Measurements from ENCODE around the gene PPP1R12B. TPM values are rescaled to one million over a fixed set of nuclear protein-coding genes. Genes with fewer than 3 reads are reported as not detected.

The PPP1R12B gene
- total RNA-seq, 1 experiment from 2014 or later, result 17.0 TPM

DNA sequence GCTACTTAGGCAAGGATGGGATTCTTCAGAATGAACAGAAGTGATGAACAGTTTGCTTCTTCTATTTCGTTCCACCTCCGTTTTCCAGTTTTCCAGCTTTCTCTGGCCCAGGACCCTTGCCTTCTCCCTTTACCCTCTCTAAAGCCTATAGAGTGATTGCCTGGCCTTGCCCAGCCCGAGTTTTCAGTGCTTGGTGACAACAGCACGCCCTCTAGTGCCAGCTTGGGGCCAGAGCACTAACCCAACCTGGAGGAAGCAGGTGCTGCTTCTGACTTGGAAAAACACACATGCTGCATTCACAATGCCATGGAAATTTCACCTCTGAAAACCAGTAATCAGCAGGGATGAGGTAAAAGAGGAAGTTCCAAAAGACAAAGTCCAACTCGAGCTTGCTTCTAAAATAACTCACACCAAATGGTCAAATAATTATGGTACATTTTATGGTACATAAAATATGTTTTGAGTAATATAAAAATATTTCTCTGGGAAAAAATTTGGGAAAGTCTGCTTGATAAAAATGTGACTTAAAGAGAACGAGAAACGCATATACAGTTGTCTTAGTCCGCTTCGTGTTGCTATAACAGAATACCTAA, 32.8 kb upstream of the PPP1R12B start:
- DNase-seq (ENCODE audit: low spot score), result peak; percentile 74
- H3K36me3 ChIP-seq (ENCODE audit: insufficient read depth, low read length, poor library complexity, severe bottlenecking), result no peaks in the 10 kb centered on the region
- POLR2A ChIA-PET (ENCODE audit: low non-redundant PET), result interaction anchor here (0.6 kb wide), 1 partner anchor 131 kb away, joined by 5 read pairs; no protein-coding TSS in a partner anchor
- intact Hi-C loops (cut with micrococcal nuclease; ENCODE audit: unreplicated experiment), result loop anchor here (2.0 kb wide), 3 partner anchors 41 to 131 kb away; partner anchors contain the start of gene LGR6
- H3K4me1 ChIP-seq (ENCODE audit: insufficient read depth, low read length, poor library complexity, severe bottlenecking), result peaks cover 12% of the 10 kb centered on the region
- no peak overlapping the region for H3K4me3 ChIP-seq (ENCODE audit: low read depth, low read length, poor library complexity, severe bottlenecking)
- no peaks in the 10 kb centered on the region for H3K9me3 ChIP-seq (ENCODE audit: low read depth, low read length, poor library complexity, severe bottlenecking)
- no peak overlapping the region for H3K27ac ChIP-seq (ENCODE audit: low read depth, low read length, poor library complexity, severe bottlenecking)
- no TSS peak for BruUV-seq (replicated peaks)
- no peaks in the 10 kb centered on the region for H3K27me3 ChIP-seq (replicated peaks; ENCODE audit: insufficient read depth, low read depth, low read length, poor library complexity)
- CTCF ChIA-PET, result interaction anchor here (2.1 kb wide), 1 partner anchor 127 kb away, joined by 13 read pairs; no protein-coding TSS in a partner anchor
- no peak for TF ChIP-seq EZH2 (IDR thresholded peaks at IDR 0.05; ENCODE audit: borderline replicate concordance, low read depth, low read length, poor library complexity, severe bottlenecking)
- TF ChIP-seq, protein P1, sequence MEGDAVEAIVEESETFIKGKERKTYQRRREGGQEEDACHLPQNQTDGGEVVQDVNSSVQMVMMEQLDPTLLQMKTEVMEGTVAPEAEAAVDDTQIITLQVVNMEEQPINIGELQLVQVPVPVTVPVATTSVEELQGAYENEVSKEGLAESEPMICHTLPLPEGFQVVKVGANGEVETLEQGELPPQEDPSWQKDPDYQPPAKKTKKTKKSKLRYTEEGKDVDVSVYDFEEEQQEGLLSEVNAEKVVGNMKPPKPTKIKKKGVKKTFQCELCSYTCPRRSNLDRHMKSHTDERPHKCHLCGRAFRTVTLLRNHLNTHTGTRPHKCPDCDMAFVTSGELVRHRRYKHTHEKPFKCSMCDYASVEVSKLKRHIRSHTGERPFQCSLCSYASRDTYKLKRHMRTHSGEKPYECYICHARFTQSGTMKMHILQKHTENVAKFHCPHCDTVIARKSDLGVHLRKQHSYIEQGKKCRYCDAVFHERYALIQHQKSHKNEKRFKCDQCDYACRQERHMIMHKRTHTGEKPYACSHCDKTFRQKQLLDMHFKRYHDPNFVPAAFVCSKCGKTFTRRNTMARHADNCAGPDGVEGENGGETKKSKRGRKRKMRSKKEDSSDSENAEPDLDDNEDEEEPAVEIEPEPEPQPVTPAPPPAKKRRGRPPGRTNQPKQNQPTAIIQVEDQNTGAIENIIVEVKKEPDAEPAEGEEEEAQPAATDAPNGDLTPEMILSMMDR (conservative IDR thresholded peaks at IDR 0.05; ENCODE audit: low read depth, low read length), result peak; percentile 98

- no peak for DNase-seq (ENCODE audit: low spot score)
- Histone ChIP-seq H3K9me3 (ENCODE audit: low read depth, low read length, poor library complexity, severe bottlenecking) (no peaks in the 10 kb centered on the region), H3K4me3 (ENCODE audit: low read depth, low read length, poor library complexity, severe bottlenecking) (no peak overlapping the region), H3K27me3 (replicated peaks; ENCODE audit: insufficient read depth, low read depth, low read length, poor library complexity) (no peaks in the 10 kb centered on the region), H3K27ac (ENCODE audit: low read depth, low read length, poor library complexity, severe bottlenecking) (no peak overlapping the region), H3K36me3 (ENCODE audit: insufficient read depth, low read length, poor library complexity, severe bottlenecking) (no peaks in the 10 kb centered on the region), H3K4me1 (ENCODE audit: insufficient read depth, low read length, poor library complexity, severe bottlenecking) (peaks cover 12% of the 10 kb centered on the region)
- no peak for TF ChIP-seq EZH2 (IDR thresholded peaks at IDR 0.05; ENCODE audit: borderline replicate concordance, low read depth, low read length, poor library complexity, severe bottlenecking)
- TF ChIP-seq, protein P1 (conservative IDR thresholded peaks at IDR 0.05; ENCODE audit: low read depth, low read length), result no peak
- intact Hi-C loops (cut with micrococcal nuclease; ENCODE audit: unreplicated experiment), result no loop called here
- CTCF ChIA-PET, result interaction anchor here (1.1 to 2.1 kb wide), 2 partner anchors 123 to 127 kb away, joined by 3 to 13 read pairs; partner anchors contain the start of gene LGR6
- BruUV-seq (replicated peaks), result no TSS peak
- POLR2A ChIA-PET (ENCODE audit: low non-redundant PET), result interaction anchor here (0.6 kb wide), 1 partner anchor 132 kb away, joined by 5 read pairs; no protein-coding TSS in a partner anchor
These were observed 32.3 kb upstream of the PPP1R12B start for GRCh38 chr1:202316186-202316585.

- intact Hi-C loops (cut with micrococcal nuclease; ENCODE audit: unreplicated experiment), result no loop called here
- H3K9me3 ChIP-seq (ENCODE audit: low read depth, low read length, poor library complexity, severe bottlenecking), result no peaks in the 10 kb centered on the region
- H3K4me3 ChIP-seq (ENCODE audit: low read depth, low read length, poor library complexity, severe bottlenecking), result no peak overlapping the region
- POLR2A ChIA-PET (ENCODE audit: low non-redundant PET), result no interaction called here
- CTCF ChIA-PET, result interaction anchor here (0.9 kb wide), 1 partner anchor 135 kb away, joined by 3 read pairs; no protein-coding TSS in a partner anchor
- DNase-seq (ENCODE audit: low spot score), result no peak
- no peaks in the 10 kb centered on the region for H3K4me1 ChIP-seq (ENCODE audit: insufficient read depth, low read length, poor library complexity, severe bottlenecking)
- H3K36me3 ChIP-seq (ENCODE audit: insufficient read depth, low read length, poor library complexity, severe bottlenecking), result no peaks in the 10 kb centered on the region
- BruUV-seq (replicated peaks), result no TSS peak
- no peak for TF ChIP-seq EZH2 (IDR thresholded peaks at IDR 0.05; ENCODE audit: borderline replicate concordance, low read depth, low read length, poor library complexity, severe bottlenecking)
- TF ChIP-seq, protein P1 (conservative IDR thresholded peaks at IDR 0.05; ENCODE audit: low read depth, low read length), result no peak
- H3K27ac ChIP-seq (ENCODE audit: low read depth, low read length, poor library complexity, severe bottlenecking), result no peak overlapping the region
- H3K27me3 ChIP-seq (replicated peaks; ENCODE audit: insufficient read depth, low read depth, low read length, poor library complexity), result no peaks in the 10 kb centered on the region
These were observed 30.3 kb upstream of the PPP1R12B start for GRCh38 chr1:202317941-202318925.

All from A673 (cell line).